Sigmoid colon (tissue), 7 donors: ENCODE measurements around the gene KIF1A. TPM values are rescaled to one million over a fixed set of nuclear protein-coding genes. Genes with fewer than 3 reads are reported as not detected.

ENCODE experiments used
- DNase-seq: peaks from one replicate; pipeline ENCODE4 v3.0.0-alpha.2; 2019
- H3K27ac ChIP-seq, 4 donors: fragments of 200-600 bp; sonication (generic); one replicate each; pipeline ENCODE4 v1.5.1; 2016 to 2019; ENCODE audit warnings: mild to moderate bottlenecking in 1 of 4
- H3K27me3 ChIP-seq, 3 donors: fragments of 200-600 bp; sonication (generic); one replicate each; pipeline ENCODE4 v1.5.1; 2019; ENCODE audit warnings: mild to moderate bottlenecking in 1 of 3
- H3K36me3 ChIP-seq, 4 donors: fragments of 200-600 bp; sonication (generic); one replicate each; pipeline ENCODE4 v1.5.1; 2016 to 2019
- H3K4me1 ChIP-seq, 4 donors: fragments of 200-600 bp; sonication (generic); one replicate each; pipeline ENCODE4 v1.5.1; 2017 to 2019
- H3K4me3 ChIP-seq, 4 donors: fragments of 200-600 bp; sonication (generic); one replicate each; pipeline ENCODE4 v1.5.1; 2017 to 2019; ENCODE audit warnings: mild to moderate bottlenecking in 2 of 4, moderate library complexity in 1 of 4
- H3K9me3 ChIP-seq, 4 donors: fragments of 200-600 bp in 3 of 4; sonication (generic) in 3 of 4; one replicate each; pipeline versions ENCODE4 v1.5.1 to v1.6.1; 2013 to 2019
- EP300 ChIP-seq, 4 donors: sonication (generic); formaldehyde crosslinking; IDR thresholded peaks; one replicate each; pipeline ENCODE4 v1.6.1; 2017; ENCODE audit warnings: antibody characterized with exemption in 4 of 4
- POLR2A ChIP-seq, 2 donors: fragments of 450-650 bp; IDR thresholded peaks; one replicate each; pipeline ENCODE4 v1.6.1; 2016; ENCODE audit warnings: antibody characterized with exemption in 2 of 2, mild to moderate bottlenecking in 2 of 2, moderate library complexity in 2 of 2
- POLR2AphosphoS5 ChIP-seq, 4 donors: sonication (generic); formaldehyde crosslinking; IDR thresholded peaks; one replicate each; pipeline ENCODE4 v1.6.1; 2017; ENCODE audit warnings: antibody characterized with exemption in 4 of 4
- WGBS, 2 donors: extraction: QIAGEN DNeasy Blood & Tissue Kit; methylation state at CpG; one replicate each; pipeline ENCODE4 v1.1.7; 2013; 5-methylcytosine and 5-hydroxymethylcytosine counted together
- intact Hi-C: fragments of 100-400 bp; cut with DNase I; formaldehyde crosslinking; loops from one replicate; pipeline ENCODE4 v1.15.1; 2023
- polyA plus RNA-seq, 3 donors: library from polyadenylated mRNA; stranded (reverse); fragments of 200-250 nt; gene quantifications; one replicate each; pipeline ENCODE4 v1.2.3, GENCODE V29; 2013
- total RNA-seq, 4 donors: library from RNA; depleted of rRNA; stranded (reverse); fragments of >200 nt; gene quantifications; one replicate each; pipeline ENCODE4 v1.1.0, GENCODE V29; 2016
- TF ChIP-seq, protein P1 (sequence below), 4 experiments: fragments of 450-650 bp in 3 of 4; fragments of 200-600 bp in 1 of 4; IDR thresholded peaks; one replicate each; pipeline ENCODE4 v1.5.1; 2016 to 2019; ENCODE audit warnings: antibody characterized with exemption in 4 of 4, mild to moderate bottlenecking in 3 of 4, moderate library complexity in 2 of 4
- donor health status: healthy with polysubstance abuse.
- donor health status: Bipolar disorder and iron deficiency.
- donor health status: healthy.

Gene KIF1A
- total and polyA plus RNA-seq, 7 donors, result under 0.01 to 9.7 (median 4.4) TPM

- Histone ChIP-seq H3K27me3 (no peaks in the 10 kb centered on the region), H3K4me3 (no peak overlapping the region), H3K27ac (no peak overlapping the region), H3K9me3 (no peaks in the 10 kb centered on the region), H3K4me1 (no peaks in the 10 kb centered on the region), H3K36me3 (no peaks in the 10 kb centered on the region)
- DNase-seq, result no peak
- intact Hi-C loops, result no loop called here
- no peak for TF ChIP-seq POLR2A (IDR thresholded peaks at IDR 0.05)
- TF ChIP-seq POLR2AphosphoS5 (IDR thresholded peaks at IDR 0.05), result no peak
- no peak for TF ChIP-seq EP300 (IDR thresholded peaks at IDR 0.05)
- TF ChIP-seq, protein P1, sequence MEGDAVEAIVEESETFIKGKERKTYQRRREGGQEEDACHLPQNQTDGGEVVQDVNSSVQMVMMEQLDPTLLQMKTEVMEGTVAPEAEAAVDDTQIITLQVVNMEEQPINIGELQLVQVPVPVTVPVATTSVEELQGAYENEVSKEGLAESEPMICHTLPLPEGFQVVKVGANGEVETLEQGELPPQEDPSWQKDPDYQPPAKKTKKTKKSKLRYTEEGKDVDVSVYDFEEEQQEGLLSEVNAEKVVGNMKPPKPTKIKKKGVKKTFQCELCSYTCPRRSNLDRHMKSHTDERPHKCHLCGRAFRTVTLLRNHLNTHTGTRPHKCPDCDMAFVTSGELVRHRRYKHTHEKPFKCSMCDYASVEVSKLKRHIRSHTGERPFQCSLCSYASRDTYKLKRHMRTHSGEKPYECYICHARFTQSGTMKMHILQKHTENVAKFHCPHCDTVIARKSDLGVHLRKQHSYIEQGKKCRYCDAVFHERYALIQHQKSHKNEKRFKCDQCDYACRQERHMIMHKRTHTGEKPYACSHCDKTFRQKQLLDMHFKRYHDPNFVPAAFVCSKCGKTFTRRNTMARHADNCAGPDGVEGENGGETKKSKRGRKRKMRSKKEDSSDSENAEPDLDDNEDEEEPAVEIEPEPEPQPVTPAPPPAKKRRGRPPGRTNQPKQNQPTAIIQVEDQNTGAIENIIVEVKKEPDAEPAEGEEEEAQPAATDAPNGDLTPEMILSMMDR (IDR thresholded peaks at IDR 0.05), result no peak
- WGBS, 2 donors, result 75 to 82% methylated on average over 26 of the region's 26 CpGs
These were observed 105.9 kb downstream of the KIF1A start for GRCh38 chr2:240713928-240714746.

GRCh38 chr2:240713071-240713927 lies 106.7 kb downstream of the KIF1A start:
- no peaks in the 10 kb centered on the region for H3K27me3 ChIP-seq
- WGBS, 2 donors, result 84 to 89% methylated on average over 25 of the region's 25 CpGs
- intact Hi-C loops, result no loop called here

GRCh38 chr2:240712121-240712520 lies 107.9 kb downstream of the KIF1A start:
- H3K4me1 ChIP-seq, result no peaks in the 10 kb centered on the region
- H3K9me3 ChIP-seq, result no peaks in the 10 kb centered on the region
- no peaks in the 10 kb centered on the region for H3K36me3 ChIP-seq
- no peak overlapping the region for H3K27ac ChIP-seq
- WGBS, 2 donors, result 91 to 95% methylated on average over 9 of the region's 9 CpGs
- intact Hi-C loops, result no loop called here
- no peak overlapping the region for H3K4me3 ChIP-seq
- no peak for DNase-seq
- TF ChIP-seq EP300 (IDR thresholded peaks at IDR 0.05) (no peak), POLR2AphosphoS5 (IDR thresholded peaks at IDR 0.05) (no peak), POLR2A (IDR thresholded peaks at IDR 0.05) (no peak)
- TF ChIP-seq, protein P1 (IDR thresholded peaks at IDR 0.05), result no peak
- H3K27me3 ChIP-seq, result peaks cover 0 to 8% (median 0%) of the 10 kb centered on the region in 3 donors

More at GRCh38 chr2:240713071-240713927, 106.7 kb downstream of the KIF1A start:
- no peak for DNase-seq
- Histone ChIP-seq H3K27ac (no peak overlapping the region), H3K4me1 (no peaks in the 10 kb centered on the region), H3K36me3 (no peaks in the 10 kb centered on the region), H3K4me3 (no peak overlapping the region), H3K9me3 (no peaks in the 10 kb centered on the region)
- no peak for TF ChIP-seq EP300 (IDR thresholded peaks at IDR 0.05)

GRCh38 chr2:240711701-240712100 lies 108.3 kb downstream of the KIF1A start:
- Histone ChIP-seq H3K36me3 (no peaks in the 10 kb centered on the region), H3K4me1 (no peaks in the 10 kb centered on the region), H3K4me3 (no peak overlapping the region), H3K27me3 (peaks cover 0 to 8% (median 0%) of the 10 kb centered on the region in 3 donors), H3K27ac (no peak overlapping the region), H3K9me3 (no peaks in the 10 kb centered on the region)
- TF ChIP-seq POLR2AphosphoS5 (IDR thresholded peaks at IDR 0.05) (no peak), POLR2A (IDR thresholded peaks at IDR 0.05) (no peak), EP300 (IDR thresholded peaks at IDR 0.05) (no peak)
- TF ChIP-seq, protein P1 (IDR thresholded peaks at IDR 0.05), result no peak
- no peak for DNase-seq
- WGBS, 2 donors, result 61 to 82% methylated on average over 5 of the region's 5 CpGs
- intact Hi-C loops, result no loop called here

- intact Hi-C loops, result no loop called here
- DNase-seq, result no peak
- WGBS, 2 donors, result 91 to 92% methylated on average over 9 of the region's 9 CpGs
- no peaks in the 10 kb centered on the region for H3K36me3 ChIP-seq
- TF ChIP-seq EP300 (IDR thresholded peaks at IDR 0.05), result no peak
- TF ChIP-seq, protein P1 (IDR thresholded peaks at IDR 0.05), result no peak
- no peak for TF ChIP-seq POLR2AphosphoS5 (IDR thresholded peaks at IDR 0.05)
- TF ChIP-seq POLR2A (IDR thresholded peaks at IDR 0.05), result no peak
- H3K27ac ChIP-seq, result no peak overlapping the region
- H3K4me3 ChIP-seq, result no peak overlapping the region
- no peaks in the 10 kb centered on the region for H3K9me3 ChIP-seq
- no peaks in the 10 kb centered on the region for H3K4me1 ChIP-seq
- H3K27me3 ChIP-seq, result peaks cover 0 to 8% (median 0%) of the 10 kb centered on the region in 3 donors
These were observed 108.7 kb downstream of the KIF1A start for GRCh38 chr2:240711296-240711695.
